NCI-H1436 (cell line): ENCODE measurements around the gene METAP1D.
A peak's percentile ranks its signal among the peaks of the same experiment; 100 is the strongest.
"Not testable (repeated sequence)": the region's sequence is repeated elsewhere in the genome, so short reads cannot be mapped to it uniquely, and the experiment has no call there.

Source experiments
- DNase-seq: peaks from one replicate; lab custom pipeline; 2025; lab: John Stamatoyannopoulos, UW

METAP1D gene

GRCh38 chr2:172048508-172049503 is 49.1 kb downstream of the METAP1D start:
- no peak for DNase-seq

- no peak for DNase-seq
These were observed 49.9 kb downstream of the METAP1D start for GRCh38 chr2:172049567-172050120.

- no peak for DNase-seq
These were observed 50.8 kb downstream of the METAP1D start for GRCh38 chr2:172050479-172051125.

GRCh38 chr2:172052000-172052983 is 52.5 kb downstream of the METAP1D start:
- no peak for DNase-seq

GRCh38 chr2:172053486-172053885 is 53.7 kb downstream of the METAP1D start:
- DNase-seq = no peak

GRCh38 chr2:172056293-172056692 is 56.5 kb downstream of the METAP1D start:
- DNase-seq = no peak

GRCh38 chr2:172058660-172059059 is 58.9 kb downstream of the METAP1D start:
- no peak for DNase-seq

GRCh38 chr2:172060118-172060517 is 60.4 kb downstream of the METAP1D start:
- DNase-seq = not testable (repeated sequence)

GRCh38 chr2:172062402-172063004 is 62.8 kb downstream of the METAP1D start:
- no peak for DNase-seq

- no peak for DNase-seq
These were observed 63.7 kb downstream of the METAP1D start for GRCh38 chr2:172063446-172063845.

GRCh38 chr2:172065111-172065510 is 65.4 kb downstream of the METAP1D start:
- DNase-seq = no peak

- no peak for DNase-seq
These were observed 66.7 kb downstream of the METAP1D start for GRCh38 chr2:172066394-172066886.

GRCh38 chr2:172067905-172068304 is 68.2 kb downstream of the METAP1D start:
- not testable (repeated sequence) for DNase-seq

GRCh38 chr2:172070936-172071335 is 71.2 kb downstream of the METAP1D start:
- DNase-seq = no peak

GRCh38 chr2:172072303-172072702 is 72.5 kb downstream of the METAP1D start:
- DNase-seq = peak; percentile 90

- DNase-seq = peak; percentile 85
These were observed 73.0 kb downstream of the METAP1D start for GRCh38 chr2:172072706-172073105.

- DNase-seq = no peak
These were observed 73.8 kb downstream of the METAP1D start for GRCh38 chr2:172073518-172073917.

GRCh38 chr2:172074254-172074653 is 74.5 kb downstream of the METAP1D start:
- DNase-seq = no peak

- no peak for DNase-seq
These were observed 79.7 kb downstream of the METAP1D start for GRCh38 chr2:172079416-172079815.

- no peak for DNase-seq
These were observed 80.3 kb downstream of the METAP1D start for GRCh38 chr2:172079838-172080640.
